Measurements from ENCODE around the gene RETSAT. TPM values are rescaled to one million over a fixed set of nuclear protein-coding genes. Genes with fewer than 3 reads are reported as not detected.
A peak's percentile ranks its signal among the peaks of the same experiment; 100 is the strongest.

RETSAT gene
- total RNA-seq, 1 experiment from 2014 or later: 28.4 TPM

DNA sequence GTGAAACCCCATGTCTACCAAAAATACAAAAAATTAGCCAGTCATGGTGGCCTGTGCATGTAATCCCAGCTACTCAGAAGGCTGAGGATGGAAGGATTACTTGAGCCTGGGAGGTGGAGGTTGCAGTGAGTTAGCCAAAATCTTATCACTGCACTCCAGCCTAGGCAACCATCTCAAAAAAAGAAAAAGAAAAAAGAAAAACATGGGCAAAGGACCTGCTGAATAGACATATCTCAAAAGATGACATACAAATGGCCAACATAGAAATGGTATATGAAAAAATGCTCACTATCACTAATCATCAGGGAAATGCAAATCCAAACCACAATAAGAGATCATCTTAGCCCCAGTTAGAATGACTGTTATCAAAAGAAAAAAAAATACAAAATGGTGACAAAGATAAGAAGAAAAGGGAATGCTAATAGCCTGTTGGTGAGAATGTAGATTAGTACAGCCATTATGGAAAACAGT lies 25.1 kb downstream of the RETSAT start:
- Histone ChIP-seq H3K4me1 (ENCODE audit: insufficient read depth, low read length, poor library complexity, severe bottlenecking) (peaks cover 17% of the 10 kb centered on the region), H3K9me3 (ENCODE audit: low read depth, low read length, poor library complexity, severe bottlenecking) (no peaks in the 10 kb centered on the region), H3K4me3 (ENCODE audit: low read depth, low read length, poor library complexity, severe bottlenecking) (no peak overlapping the region), H3K36me3 (ENCODE audit: insufficient read depth, low read length, poor library complexity, severe bottlenecking) (peaks cover 8% of the 10 kb centered on the region), H3K27ac (ENCODE audit: low read depth, low read length, poor library complexity, severe bottlenecking) (no peak overlapping the region), H3K27me3 (replicated peaks; ENCODE audit: insufficient read depth, low read depth, low read length, poor library complexity) (no peaks in the 10 kb centered on the region)
- intact Hi-C loops (cut with micrococcal nuclease; ENCODE audit: unreplicated experiment): loop anchor here (10.0 kb wide), 1 partner anchor 216 kb away; no protein-coding TSS in a partner anchor
- BruUV-seq (replicated peaks): no TSS peak
- ChIA-PET POLR2A (ENCODE audit: low non-redundant PET) (no interaction called here), CTCF (interaction anchor here (0.5 kb wide), 1 partner anchor 29 kb away, joined by 3 read pairs; no protein-coding TSS in a partner anchor)
- no peak for DNase-seq (ENCODE audit: low spot score)
- TF ChIP-seq EZH2 (IDR thresholded peaks at IDR 0.05; ENCODE audit: borderline replicate concordance, low read depth, low read length, poor library complexity, severe bottlenecking): no peak
- TF ChIP-seq, protein P1, sequence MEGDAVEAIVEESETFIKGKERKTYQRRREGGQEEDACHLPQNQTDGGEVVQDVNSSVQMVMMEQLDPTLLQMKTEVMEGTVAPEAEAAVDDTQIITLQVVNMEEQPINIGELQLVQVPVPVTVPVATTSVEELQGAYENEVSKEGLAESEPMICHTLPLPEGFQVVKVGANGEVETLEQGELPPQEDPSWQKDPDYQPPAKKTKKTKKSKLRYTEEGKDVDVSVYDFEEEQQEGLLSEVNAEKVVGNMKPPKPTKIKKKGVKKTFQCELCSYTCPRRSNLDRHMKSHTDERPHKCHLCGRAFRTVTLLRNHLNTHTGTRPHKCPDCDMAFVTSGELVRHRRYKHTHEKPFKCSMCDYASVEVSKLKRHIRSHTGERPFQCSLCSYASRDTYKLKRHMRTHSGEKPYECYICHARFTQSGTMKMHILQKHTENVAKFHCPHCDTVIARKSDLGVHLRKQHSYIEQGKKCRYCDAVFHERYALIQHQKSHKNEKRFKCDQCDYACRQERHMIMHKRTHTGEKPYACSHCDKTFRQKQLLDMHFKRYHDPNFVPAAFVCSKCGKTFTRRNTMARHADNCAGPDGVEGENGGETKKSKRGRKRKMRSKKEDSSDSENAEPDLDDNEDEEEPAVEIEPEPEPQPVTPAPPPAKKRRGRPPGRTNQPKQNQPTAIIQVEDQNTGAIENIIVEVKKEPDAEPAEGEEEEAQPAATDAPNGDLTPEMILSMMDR (conservative IDR thresholded peaks at IDR 0.05; ENCODE audit: low read depth, low read length): no peak

DNA sequence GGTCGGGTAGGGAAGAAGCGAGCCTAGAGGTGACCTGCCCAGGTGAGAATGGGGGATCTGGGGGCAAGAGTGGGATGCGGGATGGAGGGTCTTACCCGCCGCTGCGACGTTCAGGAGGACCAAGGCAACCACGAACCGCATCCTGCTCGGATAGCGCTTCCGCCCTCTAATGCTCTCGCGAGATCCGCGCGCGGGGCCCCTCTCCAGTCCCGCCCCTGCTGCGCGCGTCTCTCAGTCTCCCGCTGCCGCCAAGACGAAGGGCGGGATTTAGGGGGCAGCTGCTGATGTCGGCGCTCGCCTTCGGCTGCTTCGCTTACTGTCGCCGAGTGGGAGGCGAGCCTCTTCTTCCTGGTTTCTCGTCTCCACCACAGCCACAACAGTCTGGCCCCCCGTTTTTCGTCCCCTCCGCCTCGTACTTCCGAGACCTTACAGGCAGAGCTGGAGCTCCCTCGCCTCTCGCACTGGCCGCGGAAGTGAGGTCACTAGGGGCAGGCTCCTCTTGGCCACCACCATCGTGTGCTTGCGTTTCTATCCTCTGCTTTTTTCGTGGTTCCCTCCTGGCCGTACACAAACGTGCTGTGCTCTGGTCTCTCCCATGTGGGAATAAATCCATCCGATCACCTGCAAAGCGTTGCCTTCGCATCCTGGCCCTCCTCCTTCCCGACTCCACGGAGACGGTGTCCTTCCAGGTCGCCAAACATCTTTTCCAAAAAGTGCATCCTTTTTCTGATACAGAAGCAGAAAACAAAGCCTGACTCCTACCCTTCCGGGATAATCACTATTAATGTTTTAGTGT lies 26.3 kb downstream of the RETSAT start, which contains the start of gene TGOLN2:
TSS of gene TGOLN2 (minus strand) at position 168 of the 796 bp plus-strand sequence. CDS start at position 141, 27 bp downstream.
- H3K9me3 ChIP-seq (ENCODE audit: low read depth, low read length, poor library complexity, severe bottlenecking): no peaks in the 10 kb centered on the region
- CTCF ChIA-PET: interaction anchor here (0.6 kb wide), 1 partner anchor 1241 kb away, joined by 6 read pairs; no protein-coding TSS in a partner anchor
- BruUV-seq (replicated peaks): TSS peak; percentile 96
- peaks cover 17% of the 10 kb centered on the region for H3K4me1 ChIP-seq (ENCODE audit: insufficient read depth, low read length, poor library complexity, severe bottlenecking)
- DNase-seq (ENCODE audit: low spot score): peak; percentile 97
- POLR2A ChIA-PET (ENCODE audit: low non-redundant PET): interaction anchor here (1.1 kb wide), 1 partner anchor 214 kb away, joined by 11 read pairs; no protein-coding TSS in a partner anchor
- peaks cover 16% of the 10 kb centered on the region for H3K36me3 ChIP-seq (ENCODE audit: insufficient read depth, low read length, poor library complexity, severe bottlenecking)
- no peaks in the 10 kb centered on the region for H3K27me3 ChIP-seq (replicated peaks; ENCODE audit: insufficient read depth, low read depth, low read length, poor library complexity)
- H3K27ac ChIP-seq (ENCODE audit: low read depth, low read length, poor library complexity, severe bottlenecking): peak within 1 kb of the TSS; percentile 86
- intact Hi-C loops (cut with micrococcal nuclease; ENCODE audit: unreplicated experiment): loop anchor here (10.0 kb wide), 1 partner anchor 217 kb away; no protein-coding TSS in a partner anchor
- H3K4me3 ChIP-seq (ENCODE audit: low read depth, low read length, poor library complexity, severe bottlenecking): peak within 1 kb of the TSS; percentile 87
- TF ChIP-seq, protein P1 (conservative IDR thresholded peaks at IDR 0.05; ENCODE audit: low read depth, low read length): no peak
- no peak for TF ChIP-seq EZH2 (IDR thresholded peaks at IDR 0.05; ENCODE audit: borderline replicate concordance, low read depth, low read length, poor library complexity, severe bottlenecking)

DNA sequence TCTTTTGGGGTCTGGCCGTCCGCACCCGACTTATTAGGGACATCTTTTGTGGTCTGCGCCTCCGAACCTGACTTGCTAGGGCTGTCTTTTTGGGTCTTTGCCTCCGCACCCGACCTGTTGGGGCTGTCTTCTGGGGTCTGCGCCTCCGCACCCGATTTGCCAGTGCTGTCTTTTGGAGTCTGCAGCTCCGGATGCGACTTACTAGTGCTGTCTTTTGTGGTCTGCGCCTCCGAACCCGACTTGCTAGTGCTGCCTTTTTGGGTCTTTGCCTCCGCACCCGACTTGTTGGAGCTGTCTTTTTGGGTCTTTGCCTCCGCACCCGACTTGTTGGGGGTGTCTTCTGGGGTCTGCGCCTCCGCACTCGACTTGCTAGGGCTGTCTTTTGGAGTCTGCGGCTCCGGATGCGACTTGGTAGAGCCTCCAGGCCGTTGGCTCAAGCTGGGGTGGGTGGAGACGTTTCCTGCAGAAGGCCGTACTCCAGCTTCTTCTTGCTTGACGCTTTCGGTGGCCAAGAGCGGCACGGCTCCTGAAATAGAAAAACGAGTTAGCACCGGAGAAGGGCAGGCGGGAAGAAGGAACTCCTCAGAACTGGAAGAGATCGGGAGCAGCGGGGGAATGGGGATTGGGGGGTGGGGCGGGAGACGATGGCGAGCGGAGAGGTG lies 27.0 kb downstream of the RETSAT start:
- peak overlapping the region; percentile 87 for H3K4me3 ChIP-seq (ENCODE audit: low read depth, low read length, poor library complexity, severe bottlenecking)
- H3K9me3 ChIP-seq (ENCODE audit: low read depth, low read length, poor library complexity, severe bottlenecking): no peaks in the 10 kb centered on the region
- ChIA-PET POLR2A (ENCODE audit: low non-redundant PET) (interaction anchor here (1.1 kb wide), 1 partner anchor 214 kb away, joined by 11 read pairs; no protein-coding TSS in a partner anchor), CTCF (interaction anchor here (0.6 kb wide), 1 partner anchor 1242 kb away, joined by 6 read pairs; no protein-coding TSS in a partner anchor)
- intact Hi-C loops (cut with micrococcal nuclease; ENCODE audit: unreplicated experiment): loop anchor here (10.0 kb wide), 1 partner anchor 218 kb away; no protein-coding TSS in a partner anchor
- peaks cover 22% of the 10 kb centered on the region for H3K36me3 ChIP-seq (ENCODE audit: insufficient read depth, low read length, poor library complexity, severe bottlenecking)
- H3K27ac ChIP-seq (ENCODE audit: low read depth, low read length, poor library complexity, severe bottlenecking): peak overlapping the region; percentile 86
- peaks cover 17% of the 10 kb centered on the region for H3K4me1 ChIP-seq (ENCODE audit: insufficient read depth, low read length, poor library complexity, severe bottlenecking)
- TF ChIP-seq, protein P1 (conservative IDR thresholded peaks at IDR 0.05; ENCODE audit: low read depth, low read length): no peak
- no peak for TF ChIP-seq EZH2 (IDR thresholded peaks at IDR 0.05; ENCODE audit: borderline replicate concordance, low read depth, low read length, poor library complexity, severe bottlenecking)
- H3K27me3 ChIP-seq (replicated peaks; ENCODE audit: insufficient read depth, low read depth, low read length, poor library complexity): no peaks in the 10 kb centered on the region
- no TSS peak for BruUV-seq (replicated peaks)
- peak; percentile 43 for DNase-seq (ENCODE audit: low spot score)

Data from A673 (cell line).